Measurements from ENCODE around the gene SLC12A3. TPM values are rescaled to one million over a fixed set of nuclear protein-coding genes. Genes with fewer than 3 reads are reported as not detected.
A peak's percentile ranks its signal among the peaks of the same experiment; 100 is the strongest.

The SLC12A3 gene, protein sequence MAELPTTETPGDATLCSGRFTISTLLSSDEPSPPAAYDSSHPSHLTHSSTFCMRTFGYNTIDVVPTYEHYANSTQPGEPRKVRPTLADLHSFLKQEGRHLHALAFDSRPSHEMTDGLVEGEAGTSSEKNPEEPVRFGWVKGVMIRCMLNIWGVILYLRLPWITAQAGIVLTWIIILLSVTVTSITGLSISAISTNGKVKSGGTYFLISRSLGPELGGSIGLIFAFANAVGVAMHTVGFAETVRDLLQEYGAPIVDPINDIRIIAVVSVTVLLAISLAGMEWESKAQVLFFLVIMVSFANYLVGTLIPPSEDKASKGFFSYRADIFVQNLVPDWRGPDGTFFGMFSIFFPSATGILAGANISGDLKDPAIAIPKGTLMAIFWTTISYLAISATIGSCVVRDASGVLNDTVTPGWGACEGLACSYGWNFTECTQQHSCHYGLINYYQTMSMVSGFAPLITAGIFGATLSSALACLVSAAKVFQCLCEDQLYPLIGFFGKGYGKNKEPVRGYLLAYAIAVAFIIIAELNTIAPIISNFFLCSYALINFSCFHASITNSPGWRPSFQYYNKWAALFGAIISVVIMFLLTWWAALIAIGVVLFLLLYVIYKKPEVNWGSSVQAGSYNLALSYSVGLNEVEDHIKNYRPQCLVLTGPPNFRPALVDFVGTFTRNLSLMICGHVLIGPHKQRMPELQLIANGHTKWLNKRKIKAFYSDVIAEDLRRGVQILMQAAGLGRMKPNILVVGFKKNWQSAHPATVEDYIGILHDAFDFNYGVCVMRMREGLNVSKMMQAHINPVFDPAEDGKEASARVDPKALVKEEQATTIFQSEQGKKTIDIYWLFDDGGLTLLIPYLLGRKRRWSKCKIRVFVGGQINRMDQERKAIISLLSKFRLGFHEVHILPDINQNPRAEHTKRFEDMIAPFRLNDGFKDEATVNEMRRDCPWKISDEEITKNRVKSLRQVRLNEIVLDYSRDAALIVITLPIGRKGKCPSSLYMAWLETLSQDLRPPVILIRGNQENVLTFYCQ
- not detected in 2 replicates for total RNA-seq (2021; fragmentation: NEBNext Ultra II Directional; extraction: Animal tissue kit (Norgen Biotek cat#: 25700))
- polyA plus RNA-seq (2011; rRNA removed) = 0.03 TPM in 1 of 2 replicates, not detected in the other
- 0.04 TPM for polyA plus RNA-seq (2011; cell fraction: cytosol; rRNA removed)
- 0.04 TPM for polyA plus RNA-seq (2011; cell fraction: nucleus; rRNA removed)
- polyA plus RNA-seq (2012, experiment 1 of 2) = not detected in 4 replicates
- not detected for polyA plus RNA-seq (2012, experiment 2 of 2)
- 0.02 TPM for polyA plus RNA-seq (2013, experiment 1 of 2)
- polyA plus RNA-seq (2013, experiment 2 of 2) = 0.02 TPM
- 0.06 and 0.07 TPM in 2 replicates for polyA minus RNA-seq (2011; rRNA and poly(A)+ RNA removed)
- polyA minus RNA-seq (2011; cell fraction: cytosol; rRNA and poly(A)+ RNA removed) = 1.1 TPM
- polyA minus RNA-seq (2011; cell fraction: nucleus; rRNA and poly(A)+ RNA removed) = 0.40 TPM
- long read RNA-seq, experiment 1 = 0 reads
- long read RNA-seq, experiment 2 = 0 reads

- ChIA-PET CTCF (ENCODE audit: partially characterized antibody) (interaction anchor here (0.6 to 6.3 kb wide), 6 partner anchors 10 to 168 kb away, joined by 3 to 102 read pairs (median 19); no protein-coding TSS in a partner anchor), POLR2A (ENCODE audit: partially characterized antibody) (interaction anchor here (3.1 kb wide), 1 partner anchor 66 kb away, joined by 12 read pairs; no protein-coding TSS in a partner anchor)
- H3K56ac ChIP-seq (replicated peaks; ENCODE audit: insufficient read length, low read depth, low read length) = no peak within 1 kb of the TSS
- H3K4me2 ChIP-seq (ENCODE audit: insufficient read depth in 1 of 2, low read depth in 2 of 2, low read length in 2 of 2) = no peak within 1 kb of the TSS
- H3K9ac ChIP-seq (replicated peaks in 1 of 4; ENCODE audit: extremely low read depth in 1 of 4, low read depth in 3 of 4, low read length in 3 of 4) = no peak within 1 kb of the TSS
- no peak within 1 kb of the TSS for H2AFZ ChIP-seq (ENCODE audit: low read length)
- H3K4me1 ChIP-seq (replicated peaks in 1 of 4; ENCODE audit: control insufficient read depth in 3 of 4, insufficient read depth in 4 of 4, low read length in 3 of 4) = peaks cover 0 to 3% (median 0%) of the 10 kb centered on the region in 4 experiments; a peak in 2 of 7 replicates
- H3K23ac ChIP-seq (ENCODE audit: insufficient read length) = no peak within 1 kb of the TSS
- H4K20me1 ChIP-seq (replicated peaks in 1 of 2; ENCODE audit: control insufficient read depth in 1 of 2, insufficient read depth in 2 of 2, low read length in 2 of 2) = no peaks in the 10 kb centered on the region
- H4K8ac ChIP-seq (ENCODE audit: extremely low read depth, insufficient read depth, low read length) = peak within 1 kb of the TSS; percentile 35; the same call in 1 of the 2 replicates
- no peak for DNase-seq (ENCODE audit: low read depth in 1 of 2, low spot score in 2 of 2)
- no peak within 1 kb of the TSS for H3K4ac ChIP-seq (replicated peaks; ENCODE audit: insufficient read length, low read depth, low read length)
- no peak within 1 kb of the TSS for H3K4me3 ChIP-seq (ENCODE audit: extremely low read depth in 1 of 4, insufficient read depth in 2 of 4, low read depth in 3 of 4, low read length in 4 of 4)
- no peak within 1 kb of the TSS for H3K14ac ChIP-seq (ENCODE audit: insufficient read length)
- no peak within 1 kb of the TSS for H2BK15ac ChIP-seq (ENCODE audit: low read length)
- H2BK20ac ChIP-seq (ENCODE audit: low read length) = no peak within 1 kb of the TSS
- H3K27ac ChIP-seq (ENCODE audit: low read depth, low read length) = no peak within 1 kb of the TSS
- H3K18ac ChIP-seq (ENCODE audit: extremely low read depth, low read length) = no peak within 1 kb of the TSS
- H2BK5ac ChIP-seq (ENCODE audit: low read depth, low read length) = no peak within 1 kb of the TSS
- H4K91ac ChIP-seq (replicated peaks; ENCODE audit: insufficient read length, low read length) = no peak within 1 kb of the TSS
- H2AK5ac ChIP-seq (ENCODE audit: low read depth, low read length) = no peak within 1 kb of the TSS
- no peaks in the 10 kb centered on the region; the same call in 1 of the 2 replicates for H3K23me2 ChIP-seq (ENCODE audit: low read depth, low read length)
- no peaks in the 10 kb centered on the region for H3K79me1 ChIP-seq (ENCODE audit: low read depth, low read length)
- WGBS, 2 experiments (ENCODE audit: extremely low coverage in 1 of 2, insufficient coverage in 1 of 2, insufficient read length in 1 of 2, insufficient replicate concordance in 2 of 2, low coverage in 1 of 2, low lambda C conversion rate in 2 of 2, missing lambda C conversion rate in 1 of 2) = 87% methylated on average over 12 of the region's 12 CpGs; no CpG with 5 or more reads in 1 of the 2 experiments
- no peak within 1 kb of the TSS for H2BK12ac ChIP-seq (ENCODE audit: low read depth, low read length)
- no peaks in the 10 kb centered on the region for H3K36me3 ChIP-seq (ENCODE audit: control insufficient read depth in 2 of 4, insufficient read depth in 4 of 4, low read length in 3 of 4)
- no peaks in the 10 kb centered on the region for H3K9me3 ChIP-seq (ENCODE audit: insufficient read depth in 2 of 2, low read depth in 1 of 2, low read length in 1 of 2)
- H3K27me3 ChIP-seq (replicated peaks in 1 of 4; ENCODE audit: control insufficient read depth in 3 of 4, extremely low read depth in 1 of 4, insufficient read depth in 3 of 4, low read length in 3 of 4) = no peaks in the 10 kb centered on the region
- no peak for FAIRE-seq
- no peak within 1 kb of the TSS for H4K5ac ChIP-seq (ENCODE audit: insufficient read length, low read depth, low read length)
- H2BK120ac ChIP-seq (replicated peaks; ENCODE audit: low read depth, low read length) = no peak within 1 kb of the TSS
- H3K79me2 ChIP-seq (ENCODE audit: control insufficient read depth in 1 of 2, insufficient read depth in 2 of 2, low read length in 2 of 2) = no peaks in the 10 kb centered on the region
- TF ChIP-seq CHD1 (IDR thresholded peaks at IDR 0.05; ENCODE audit: low read depth, low read length) (no peak), SIRT6 (IDR thresholded peaks at IDR 0.05; ENCODE audit: low read length) (no peak), CBX5 (IDR thresholded peaks at IDR 0.05; ENCODE audit: low read depth, low read length) (no peak), RFX5 (IDR thresholded peaks at IDR 0.05; ENCODE audit: borderline replicate concordance, low read depth, low read length) (no peak), SUZ12 (IDR thresholded peaks at IDR 0.05; ENCODE audit: low read length) (no peak), NANOG (IDR thresholded peaks at IDR 0.05; ENCODE audit: insufficient read depth, low read depth, low read length, poor library complexity, severe bottlenecking) (no peak), CREB1 (IDR thresholded peaks at IDR 0.05) (no peak), BCL11A (IDR thresholded peaks at IDR 0.05; ENCODE audit: low read depth in 2 of 2, low read length in 2 of 2) (no peak)
Measured at GRCh38 chr16:56864960-56865359, at the start of gene SLC12A3. Gene SLC12A3 (plus strand): TSS chr16:56865207. CDS start chr16:56865236, 29 bp downstream.

All from H1 (cell line).